Activated naive CD8-positive, alpha-beta T cell treated with anti-CD3 and anti-CD28 coated beads, Interleukin-2, amount 10 ng/mL, durations not matched to agents 7 days and 5 days (primary cell): Measurements from ENCODE around the gene CNTN4. TPM values are rescaled to one million over a fixed set of nuclear protein-coding genes. Genes with fewer than 3 reads are reported as not detected.
"Not testable (repeated sequence)": the region's sequence is repeated elsewhere in the genome, so short reads cannot be mapped to it uniquely, and the experiment has no call there.

ENCODE experiments used
- ATAC-seq: fragments of 150-1000 bp; cut with Tn5 transposase; one replicate; pipeline ENCODE4 v1.10.0; 2021; ENCODE audit warnings: low read depth, moderate library complexity
- POLR2A ChIA-PET: fragments of 350-600 bp; sonication (Branson Sonifier 250); formaldehyde crosslinking; loops from one replicate; lab custom pipeline; 2021; ENCODE audit warnings: antibody characterized with exemption; lab: Charles Lee
- DNase-seq: peaks from one replicate; pipeline ENCODE4 v3.0.0; 2021
- H3K27ac Mint-ChIP-seq: one replicate; pipeline ENCODE4 v1.8.0; 2022; ENCODE audit warnings: mild to moderate bottlenecking, mixed read lengths
- H3K27me3 Mint-ChIP-seq: one replicate; pipeline ENCODE4 v1.8.0; 2022; ENCODE audit warnings: mild to moderate bottlenecking, moderate library complexity, mixed read lengths
- H3K36me3 Mint-ChIP-seq: one replicate; pipeline ENCODE4 v1.8.0; 2021; ENCODE audit warnings: mild to moderate bottlenecking, mixed read lengths
- H3K4me1 Mint-ChIP-seq: one replicate; pipeline ENCODE4 v1.8.0; 2021; ENCODE audit warnings: mixed read lengths
- H3K4me3 Mint-ChIP-seq: one replicate; pipeline ENCODE4 v1.8.0; 2022; ENCODE audit warnings: mild to moderate bottlenecking, moderate library complexity, mixed read lengths
- H3K9me3 Mint-ChIP-seq: one replicate; pipeline ENCODE4 v1.8.0; 2021; ENCODE audit warnings: mixed read lengths
- total RNA-seq, 2 experiments: library from RNA; stranded (reverse); gene quantifications; one replicate each; pipeline ENCODE4 v1.2.3, GENCODE V29; 2021

CNTN4 gene
- total RNA-seq, 2 experiments from 2014 or later = not detected

GRCh38 chr3:2772803-2773202 is 674.1 kb downstream of the CNTN4 start:
- no peaks in the 10 kb centered on the region for H3K4me1 Mint-ChIP-seq
- POLR2A ChIA-PET = no interaction called here
- H3K27me3 Mint-ChIP-seq = no peaks in the 10 kb centered on the region
- H3K9me3 Mint-ChIP-seq = no peaks in the 10 kb centered on the region
- no peaks in the 10 kb centered on the region for H3K36me3 Mint-ChIP-seq
- no peak for DNase-seq
- H3K27ac Mint-ChIP-seq = no peak overlapping the region
- no peak overlapping the region for H3K4me3 Mint-ChIP-seq
- no peak for ATAC-seq

- Mint-ChIP-seq H3K4me1 (no peaks in the 10 kb centered on the region), H3K27ac (no peak overlapping the region), H3K9me3 (no peaks in the 10 kb centered on the region), H3K27me3 (no peaks in the 10 kb centered on the region), H3K36me3 (no peaks in the 10 kb centered on the region), H3K4me3 (no peak overlapping the region)
- ATAC-seq (no peak), DNase-seq (no peak)
- POLR2A ChIA-PET = no interaction called here
These were observed 676.0 kb downstream of the CNTN4 start for GRCh38 chr3:2774481-2775249.

- ATAC-seq = no peak
- no peak overlapping the region for H3K27ac Mint-ChIP-seq
- POLR2A ChIA-PET = no interaction called here
- H3K36me3 Mint-ChIP-seq = no peaks in the 10 kb centered on the region
- H3K4me1 Mint-ChIP-seq = no peaks in the 10 kb centered on the region
- DNase-seq = no peak
- no peak overlapping the region for H3K4me3 Mint-ChIP-seq
- no peaks in the 10 kb centered on the region for H3K27me3 Mint-ChIP-seq
- no peaks in the 10 kb centered on the region for H3K9me3 Mint-ChIP-seq
These were observed 684.6 kb downstream of the CNTN4 start for GRCh38 chr3:2783261-2783660.

- Mint-ChIP-seq H3K27me3 (no peaks in the 10 kb centered on the region), H3K27ac (no peak overlapping the region), H3K4me3 (no peak overlapping the region), H3K9me3 (no peaks in the 10 kb centered on the region), H3K36me3 (no peaks in the 10 kb centered on the region), H3K4me1 (no peaks in the 10 kb centered on the region)
- DNase-seq (no peak), ATAC-seq (no peak)
- POLR2A ChIA-PET = no interaction called here
These were observed 686.0 kb downstream of the CNTN4 start for GRCh38 chr3:2784627-2785026.

GRCh38 chr3:2790266-2790815 is 691.7 kb downstream of the CNTN4 start:
- H3K4me3 Mint-ChIP-seq = no peak overlapping the region
- H3K27me3 Mint-ChIP-seq = peaks cover 2% of the 10 kb centered on the region
- H3K4me1 Mint-ChIP-seq = no peaks in the 10 kb centered on the region
- H3K36me3 Mint-ChIP-seq = no peaks in the 10 kb centered on the region
- ATAC-seq = no peak
- POLR2A ChIA-PET = no interaction called here
- DNase-seq = no peak
- H3K27ac Mint-ChIP-seq = no peak overlapping the region
- H3K9me3 Mint-ChIP-seq = no peaks in the 10 kb centered on the region

DNA sequence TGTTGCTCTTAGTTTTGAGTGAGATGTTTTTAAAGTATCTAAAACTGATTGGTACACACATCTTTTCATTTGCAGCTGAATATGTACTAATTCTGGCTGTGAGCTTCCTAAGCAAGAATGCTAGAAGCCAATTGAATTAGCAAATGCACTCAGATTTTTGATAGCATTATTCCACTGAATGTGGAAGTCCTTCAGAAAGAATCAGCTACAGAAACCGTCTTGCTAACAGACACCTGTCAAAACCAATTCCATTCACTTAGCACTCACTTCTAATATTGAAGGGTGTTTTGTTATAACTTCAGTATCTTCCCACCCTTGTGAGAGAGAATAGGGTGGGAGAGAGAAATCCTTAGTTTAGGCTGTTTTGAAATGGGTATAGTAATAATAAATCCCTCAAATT is 693.8 kb downstream of the CNTN4 start:
- H3K4me3 Mint-ChIP-seq = no peak overlapping the region
- POLR2A ChIA-PET = no interaction called here
- no peak for DNase-seq
- no peaks in the 10 kb centered on the region for H3K4me1 Mint-ChIP-seq
- ATAC-seq = no peak
- H3K9me3 Mint-ChIP-seq = no peaks in the 10 kb centered on the region
- H3K36me3 Mint-ChIP-seq = no peaks in the 10 kb centered on the region
- H3K27ac Mint-ChIP-seq = no peak overlapping the region
- H3K27me3 Mint-ChIP-seq = peaks cover 2% of the 10 kb centered on the region

DNA sequence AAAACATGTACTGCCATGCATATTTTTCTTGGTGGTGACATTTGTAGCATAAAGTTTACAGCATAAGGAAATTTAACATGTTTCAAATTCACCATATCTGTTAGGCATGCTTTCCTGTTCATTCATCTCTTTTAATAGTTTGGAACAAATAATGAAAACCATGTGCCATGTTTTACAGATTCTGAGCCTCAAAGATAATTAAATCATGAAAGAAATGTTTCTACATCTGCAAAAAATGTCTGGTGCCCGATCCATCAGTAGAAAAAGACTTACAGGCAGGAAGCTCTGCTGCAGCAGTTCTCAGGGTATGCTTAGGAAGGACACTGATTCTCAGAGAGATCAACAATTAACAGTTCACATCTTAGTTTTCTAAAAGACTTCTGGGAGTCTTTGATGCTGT is 695.3 kb downstream of the CNTN4 start:
- Mint-ChIP-seq H3K27ac (no peak overlapping the region), H3K36me3 (no peaks in the 10 kb centered on the region), H3K4me3 (no peak overlapping the region), H3K4me1 (no peaks in the 10 kb centered on the region), H3K27me3 (peaks cover 2% of the 10 kb centered on the region), H3K9me3 (no peaks in the 10 kb centered on the region)
- POLR2A ChIA-PET = no interaction called here
- DNase-seq = no peak
- no peak for ATAC-seq

- H3K27me3 Mint-ChIP-seq = peaks cover 3% of the 10 kb centered on the region
- no peaks in the 10 kb centered on the region for H3K4me1 Mint-ChIP-seq
These were observed 703.8 kb downstream of the CNTN4 start for GRCh38 chr3:2802429-2802828.

GRCh38 chr3:2807514-2807913 is 708.8 kb downstream of the CNTN4 start:
- POLR2A ChIA-PET = no interaction called here

More at GRCh38 chr3:2802429-2802828, 703.8 kb downstream of the CNTN4 start:
- ATAC-seq (no peak), DNase-seq (no peak)
- H3K36me3 Mint-ChIP-seq = no peaks in the 10 kb centered on the region
- POLR2A ChIA-PET = no interaction called here
- H3K4me3 Mint-ChIP-seq = no peak overlapping the region
- no peak overlapping the region for H3K27ac Mint-ChIP-seq
- no peaks in the 10 kb centered on the region for H3K9me3 Mint-ChIP-seq

GRCh38 chr3:2810723-2811122 is 712.1 kb downstream of the CNTN4 start:
- POLR2A ChIA-PET = no interaction called here
- no peaks in the 10 kb centered on the region for H3K27me3 Mint-ChIP-seq
- H3K27ac Mint-ChIP-seq = no peak overlapping the region
- no peaks in the 10 kb centered on the region for H3K9me3 Mint-ChIP-seq
- ATAC-seq (no peak), DNase-seq (no peak)
- no peaks in the 10 kb centered on the region for H3K36me3 Mint-ChIP-seq
- no peaks in the 10 kb centered on the region for H3K4me1 Mint-ChIP-seq
- no peak overlapping the region for H3K4me3 Mint-ChIP-seq

More at GRCh38 chr3:2807514-2807913, 708.8 kb downstream of the CNTN4 start:
- H3K9me3 Mint-ChIP-seq = no peaks in the 10 kb centered on the region
- no peaks in the 10 kb centered on the region for H3K27me3 Mint-ChIP-seq
- DNase-seq (no peak), ATAC-seq (no peak)
- no peaks in the 10 kb centered on the region for H3K36me3 Mint-ChIP-seq
- H3K4me3 Mint-ChIP-seq = no peak overlapping the region
- H3K4me1 Mint-ChIP-seq = no peaks in the 10 kb centered on the region
- H3K27ac Mint-ChIP-seq = no peak overlapping the region

GRCh38 chr3:2819571-2819970 is 720.9 kb downstream of the CNTN4 start:
- Mint-ChIP-seq H3K36me3 (no peaks in the 10 kb centered on the region), H3K4me3 (no peak overlapping the region), H3K4me1 (no peaks in the 10 kb centered on the region), H3K27me3 (no peaks in the 10 kb centered on the region), H3K27ac (no peak overlapping the region), H3K9me3 (no peaks in the 10 kb centered on the region)
- DNase-seq = no peak
- no peak for ATAC-seq
- POLR2A ChIA-PET = no interaction called here

- H3K4me1 Mint-ChIP-seq, POLR2A ChIA-PET, H3K36me3 Mint-ChIP-seq, ATAC-seq, H3K27ac Mint-ChIP-seq, H3K9me3 Mint-ChIP-seq, H3K4me3 Mint-ChIP-seq, H3K27me3 Mint-ChIP-seq, DNase-seq: not testable (repeated sequence)
These were observed 722.3 kb downstream of the CNTN4 start for GRCh38 chr3:2820982-2821381.

DNA sequence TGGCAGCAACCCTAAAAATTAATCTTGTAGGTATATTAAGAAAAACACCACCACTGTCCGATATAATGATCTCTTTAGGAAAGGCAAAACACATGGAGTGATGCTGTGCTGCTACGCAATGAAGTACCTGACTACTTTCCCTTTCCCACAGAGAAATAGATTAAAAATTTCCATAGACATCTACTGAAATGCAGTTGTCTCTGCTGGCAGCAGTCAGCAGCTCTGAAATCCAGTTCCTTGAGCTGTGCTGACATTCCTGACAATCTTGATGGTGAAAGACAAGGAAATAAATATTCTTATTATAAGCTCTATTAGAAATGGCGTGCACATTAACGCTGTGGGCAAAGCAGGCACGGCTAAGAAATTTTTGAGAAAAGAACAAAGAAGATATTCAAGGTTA is 723.9 kb downstream of the CNTN4 start:
- H3K9me3 Mint-ChIP-seq = no peaks in the 10 kb centered on the region
- no peaks in the 10 kb centered on the region for H3K27me3 Mint-ChIP-seq
- ATAC-seq (no peak), DNase-seq (no peak)
- no peak overlapping the region for H3K27ac Mint-ChIP-seq
- H3K36me3 Mint-ChIP-seq = no peaks in the 10 kb centered on the region
- POLR2A ChIA-PET = no interaction called here
- H3K4me3 Mint-ChIP-seq = no peak overlapping the region
- H3K4me1 Mint-ChIP-seq = no peaks in the 10 kb centered on the region

GRCh38 chr3:2823031-2823430 is 724.4 kb downstream of the CNTN4 start:
- no peaks in the 10 kb centered on the region for H3K27me3 Mint-ChIP-seq
- no peaks in the 10 kb centered on the region for H3K9me3 Mint-ChIP-seq
- DNase-seq = no peak
- POLR2A ChIA-PET = no interaction called here
- no peak overlapping the region for H3K27ac Mint-ChIP-seq
- no peaks in the 10 kb centered on the region for H3K36me3 Mint-ChIP-seq
- no peaks in the 10 kb centered on the region for H3K4me1 Mint-ChIP-seq
- ATAC-seq = no peak
- H3K4me3 Mint-ChIP-seq = no peak overlapping the region
